GM08714 (cell line): ENCODE measurements around the gene RFX8.

Experiments used
- H3K4me3 ChIP-seq: fragments of 200-500 bp; sonication (Bioruptor generic); 2 replicates; pipeline ENCODE4 v1.5.1; 2014; ENCODE audit warnings: mild to moderate bottlenecking, low read length, inconsistent platforms
- ZNF274 ChIP-seq: IDR thresholded peaks from 2 replicates; pipeline ENCODE4 v1.6.1; 2012; ENCODE audit warnings: mild to moderate bottlenecking, low read depth, low read length

The RFX8 gene

GRCh38 chr2:101502095-101502494 lies 27.2 kb upstream of the RFX8 start:
- TF ChIP-seq ZNF274: no peak
- H3K4me3 ChIP-seq: no peak overlapping the region

GRCh38 chr2:101501443-101501842 lies 26.5 kb upstream of the RFX8 start:
- no peak for TF ChIP-seq ZNF274
- H3K4me3 ChIP-seq: no peak overlapping the region

- no peak overlapping the region for H3K4me3 ChIP-seq
- no peak for TF ChIP-seq ZNF274
Measured at GRCh38 chr2:101500860-101501259, 25.9 kb upstream of the RFX8 start.

- TF ChIP-seq ZNF274: no peak
- H3K4me3 ChIP-seq: no peak overlapping the region
Measured at GRCh38 chr2:101500180-101500579, 25.3 kb upstream of the RFX8 start.

- TF ChIP-seq ZNF274: no peak
- H3K4me3 ChIP-seq: no peak overlapping the region
Measured at GRCh38 chr2:101496279-101496678, 21.4 kb upstream of the RFX8 start.

- TF ChIP-seq ZNF274: no peak
- no peak overlapping the region for H3K4me3 ChIP-seq
Measured at GRCh38 chr2:101492936-101493473, 18.1 kb upstream of the RFX8 start.

GRCh38 chr2:101486994-101487393 lies 12.1 kb upstream of the RFX8 start:
- no peak for TF ChIP-seq ZNF274
- no peak overlapping the region for H3K4me3 ChIP-seq

- no peak for TF ChIP-seq ZNF274
- H3K4me3 ChIP-seq: no peak overlapping the region
Measured at GRCh38 chr2:101486258-101486701, 11.4 kb upstream of the RFX8 start.

- no peak overlapping the region for H3K4me3 ChIP-seq
- TF ChIP-seq ZNF274: no peak
Measured at GRCh38 chr2:101485856-101486255, 10.9 kb upstream of the RFX8 start.

- no peak overlapping the region for H3K4me3 ChIP-seq
- no peak for TF ChIP-seq ZNF274
Measured at GRCh38 chr2:101480764-101481163, 5.9 kb upstream of the RFX8 start.

- no peak for TF ChIP-seq ZNF274
- no peak overlapping the region for H3K4me3 ChIP-seq
Measured at GRCh38 chr2:101479810-101480209, 4.9 kb upstream of the RFX8 start.

GRCh38 chr2:101479328-101479727 lies 4.4 kb upstream of the RFX8 start:
- H3K4me3 ChIP-seq: no peak overlapping the region
- no peak for TF ChIP-seq ZNF274

- TF ChIP-seq ZNF274: no peak
- H3K4me3 ChIP-seq: no peak overlapping the region
Measured at GRCh38 chr2:101478181-101479001, 3.5 kb upstream of the RFX8 start.

- no peak for TF ChIP-seq ZNF274
- H3K4me3 ChIP-seq: no peak overlapping the region
Measured at GRCh38 chr2:101477556-101477955, 2.6 kb upstream of the RFX8 start.

GRCh38 chr2:101476605-101477208 lies 1.8 kb upstream of the RFX8 start:
- no peak for TF ChIP-seq ZNF274
- no peak overlapping the region for H3K4me3 ChIP-seq
